ENCODE data around the gene LIPJ. TPM values are rescaled to one million over a fixed set of nuclear protein-coding genes. Genes with fewer than 3 reads are reported as not detected.

Gene LIPJ
- total RNA-seq, 1 experiment from 2014 or later: not detected

DNA sequence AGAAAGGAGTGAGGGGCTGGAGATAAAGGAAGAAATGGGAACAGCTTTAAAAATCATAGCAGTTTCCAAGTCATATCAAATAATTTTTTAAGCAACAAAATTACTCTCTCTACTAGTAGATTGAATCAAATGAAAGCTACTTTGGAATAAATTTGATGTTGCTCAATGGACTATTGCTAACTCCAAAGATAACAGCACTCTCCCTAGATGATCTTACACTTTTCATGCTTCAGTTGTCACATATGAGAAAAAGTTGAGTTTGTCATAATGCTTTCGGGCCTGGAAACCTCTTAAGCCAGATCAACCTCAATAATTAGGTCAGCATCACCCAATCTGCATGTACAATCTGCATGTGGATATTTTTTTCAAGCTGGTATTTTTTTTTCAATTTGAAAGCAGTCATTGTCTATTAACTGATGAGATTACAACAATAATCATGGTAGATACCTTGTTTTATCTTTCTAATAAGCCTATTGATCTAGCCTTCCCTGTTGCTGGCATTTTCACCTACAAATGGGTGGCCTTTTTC lies 31.3 kb downstream of the LIPJ start:
- no peaks in the 10 kb centered on the region for H3K27me3 ChIP-seq (replicated peaks; ENCODE audit: control insufficient read depth, insufficient read depth, low read length)
- no peaks in the 10 kb centered on the region for H3K9me3 Mint-ChIP-seq (ENCODE audit: unreplicated experiment)
- CTCF ChIA-PET: no interaction called here
- no peak for DNase-seq
- no peaks in the 10 kb centered on the region for H3K4me1 ChIP-seq
- intact Hi-C loops (cut with micrococcal nuclease; ENCODE audit: unreplicated experiment): no loop called here
- TF ChIP-seq, protein P1, sequence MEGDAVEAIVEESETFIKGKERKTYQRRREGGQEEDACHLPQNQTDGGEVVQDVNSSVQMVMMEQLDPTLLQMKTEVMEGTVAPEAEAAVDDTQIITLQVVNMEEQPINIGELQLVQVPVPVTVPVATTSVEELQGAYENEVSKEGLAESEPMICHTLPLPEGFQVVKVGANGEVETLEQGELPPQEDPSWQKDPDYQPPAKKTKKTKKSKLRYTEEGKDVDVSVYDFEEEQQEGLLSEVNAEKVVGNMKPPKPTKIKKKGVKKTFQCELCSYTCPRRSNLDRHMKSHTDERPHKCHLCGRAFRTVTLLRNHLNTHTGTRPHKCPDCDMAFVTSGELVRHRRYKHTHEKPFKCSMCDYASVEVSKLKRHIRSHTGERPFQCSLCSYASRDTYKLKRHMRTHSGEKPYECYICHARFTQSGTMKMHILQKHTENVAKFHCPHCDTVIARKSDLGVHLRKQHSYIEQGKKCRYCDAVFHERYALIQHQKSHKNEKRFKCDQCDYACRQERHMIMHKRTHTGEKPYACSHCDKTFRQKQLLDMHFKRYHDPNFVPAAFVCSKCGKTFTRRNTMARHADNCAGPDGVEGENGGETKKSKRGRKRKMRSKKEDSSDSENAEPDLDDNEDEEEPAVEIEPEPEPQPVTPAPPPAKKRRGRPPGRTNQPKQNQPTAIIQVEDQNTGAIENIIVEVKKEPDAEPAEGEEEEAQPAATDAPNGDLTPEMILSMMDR (IDR thresholded peaks at IDR 0.05; ENCODE audit: insufficient read depth in 1 of 2, low read depth in 1 of 2, low read length in 1 of 2, severe bottlenecking in 1 of 2, unreplicated experiment in 1 of 2): no peak
- H3K36me3 ChIP-seq (ENCODE audit: control insufficient read depth, insufficient read depth, low read length): no peaks in the 10 kb centered on the region
- H3K4me3 Mint-ChIP-seq (ENCODE audit: unreplicated experiment): no peak overlapping the region
- no peak overlapping the region for H3K27ac Mint-ChIP-seq (ENCODE audit: unreplicated experiment)
- H3K9me3 ChIP-seq: no peaks in the 10 kb centered on the region
- H3K36me3 Mint-ChIP-seq (ENCODE audit: insufficient read depth, unreplicated experiment): no peaks in the 10 kb centered on the region
- no peak overlapping the region for H3K4me3 ChIP-seq (ENCODE audit: low read depth, low read length)
- no TSS peak for BruUV-seq (replicated peaks)
- H3K27me3 Mint-ChIP-seq (ENCODE audit: insufficient read depth, unreplicated experiment): peaks cover 10% of the 10 kb centered on the region
- no peaks in the 10 kb centered on the region for H3K4me1 Mint-ChIP-seq (ENCODE audit: low read depth, unreplicated experiment)
- POLR2A ChIA-PET: no interaction called here

GRCh38 chr10:88618496-88618895 lies 31.9 kb downstream of the LIPJ start:
- no peak for DNase-seq
- Histone ChIP-seq H3K9me3 (no peaks in the 10 kb centered on the region), H3K27me3 (replicated peaks; ENCODE audit: control insufficient read depth, insufficient read depth, low read length) (no peaks in the 10 kb centered on the region), H3K36me3 (ENCODE audit: control insufficient read depth, insufficient read depth, low read length) (no peaks in the 10 kb centered on the region), H3K4me3 (ENCODE audit: low read depth, low read length) (no peak overlapping the region), H3K4me1 (no peaks in the 10 kb centered on the region)
- peaks cover 6% of the 10 kb centered on the region for H3K27me3 Mint-ChIP-seq (ENCODE audit: insufficient read depth, unreplicated experiment)
- no peaks in the 10 kb centered on the region for H3K9me3 Mint-ChIP-seq (ENCODE audit: unreplicated experiment)
- ChIA-PET CTCF (interaction anchor here (0.6 kb wide), 1 partner anchor 229 kb away, joined by 7 read pairs; no protein-coding TSS in a partner anchor), POLR2A (no interaction called here)
- no peaks in the 10 kb centered on the region for H3K36me3 Mint-ChIP-seq (ENCODE audit: insufficient read depth, unreplicated experiment)
- TF ChIP-seq, protein P1 (IDR thresholded peaks at IDR 0.05; ENCODE audit: insufficient read depth in 1 of 2, low read depth in 1 of 2, low read length in 1 of 2, severe bottlenecking in 1 of 2, unreplicated experiment in 1 of 2): no peak
- no peak overlapping the region for H3K4me3 Mint-ChIP-seq (ENCODE audit: unreplicated experiment)
- no TSS peak for BruUV-seq (replicated peaks)
- H3K27ac Mint-ChIP-seq (ENCODE audit: unreplicated experiment): no peak overlapping the region
- intact Hi-C loops (cut with micrococcal nuclease; ENCODE audit: unreplicated experiment): no loop called here
- H3K4me1 Mint-ChIP-seq (ENCODE audit: low read depth, unreplicated experiment): no peaks in the 10 kb centered on the region

DNA sequence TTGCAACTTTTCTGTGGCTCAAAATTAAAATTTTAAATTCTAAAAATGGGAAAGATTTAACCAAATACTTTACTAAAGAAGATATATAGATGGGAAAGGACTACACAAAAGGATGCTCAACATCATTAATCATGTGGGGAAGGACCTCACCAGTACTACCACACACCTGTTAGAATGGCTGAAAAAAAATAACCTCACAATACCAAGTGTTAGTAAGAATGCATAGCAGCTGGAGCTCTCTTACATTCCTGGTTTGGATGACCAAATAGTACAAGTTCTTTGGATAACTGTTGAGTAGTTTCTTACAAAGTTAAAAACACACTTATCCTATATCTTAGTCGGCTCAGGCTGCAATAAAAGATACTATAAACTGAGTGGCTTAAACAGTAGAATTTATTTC lies 33.9 kb downstream of the LIPJ start:
- Mint-ChIP-seq H3K9me3 (ENCODE audit: unreplicated experiment) (no peaks in the 10 kb centered on the region), H3K27me3 (ENCODE audit: insufficient read depth, unreplicated experiment) (peaks cover 8% of the 10 kb centered on the region), H3K4me1 (ENCODE audit: low read depth, unreplicated experiment) (no peaks in the 10 kb centered on the region), H3K4me3 (ENCODE audit: unreplicated experiment) (no peak overlapping the region), H3K36me3 (ENCODE audit: insufficient read depth, unreplicated experiment) (no peaks in the 10 kb centered on the region), H3K27ac (ENCODE audit: unreplicated experiment) (no peak overlapping the region)
- Histone ChIP-seq H3K27me3 (replicated peaks; ENCODE audit: control insufficient read depth, insufficient read depth, low read length) (no peaks in the 10 kb centered on the region), H3K36me3 (ENCODE audit: control insufficient read depth, insufficient read depth, low read length) (no peaks in the 10 kb centered on the region), H3K4me1 (no peaks in the 10 kb centered on the region), H3K4me3 (ENCODE audit: low read depth, low read length) (no peak overlapping the region), H3K9me3 (no peaks in the 10 kb centered on the region)
- TF ChIP-seq, protein P1 (IDR thresholded peaks at IDR 0.05; ENCODE audit: insufficient read depth in 1 of 2, low read depth in 1 of 2, low read length in 1 of 2, severe bottlenecking in 1 of 2, unreplicated experiment in 1 of 2): no peak
- no peak for DNase-seq
- intact Hi-C loops (cut with micrococcal nuclease; ENCODE audit: unreplicated experiment): no loop called here
- POLR2A ChIA-PET: no interaction called here
- BruUV-seq (replicated peaks): no TSS peak
- CTCF ChIA-PET: no interaction called here

Data from Caco-2 (cell line).